OCI-LY1 (cell line): ENCODE data around the gene NELL1.

Experiments used
- EZH2 ChIP-seq: fragments of 200-600 bp; sonication (generic), shearing (Covaris generic); IDR thresholded peaks from 2 replicates; pipeline ENCODE4 v1.8.0; 2017; ENCODE audit warnings: borderline replicate concordance, mixed run types, mild to moderate bottlenecking, antibody characterized with exemption, low read length, moderate library complexity, mixed read lengths
- TF ChIP-seq, protein P1 (sequence below): fragments of 200-600 bp; sonication (generic), shearing (Covaris generic); IDR thresholded peaks from 2 replicates; pipeline ENCODE4 v1.5.1; 2017; ENCODE audit warnings: mild to moderate bottlenecking, antibody characterized with exemption, low read length, moderate library complexity, mixed read lengths

DNA sequence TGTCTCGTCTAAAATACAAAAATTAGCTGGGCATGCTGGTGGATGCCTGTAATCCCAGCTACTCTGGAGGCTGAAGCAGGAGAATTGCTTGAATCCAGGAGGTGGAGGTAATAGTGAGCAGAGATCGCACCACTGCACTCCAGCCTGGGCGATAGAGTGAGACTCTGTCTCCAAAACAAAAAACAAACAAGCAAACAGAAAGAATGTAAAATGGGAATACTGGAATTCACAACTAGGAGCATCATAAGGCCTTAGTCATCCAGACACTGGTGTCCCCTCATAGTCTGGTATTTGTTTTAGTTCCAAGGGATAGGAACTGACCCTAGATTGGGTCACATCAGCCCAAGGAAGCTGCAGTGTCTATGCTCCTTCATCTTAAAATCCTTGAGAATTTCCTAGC lies 520.8 kb downstream of the NELL1 start:
- TF ChIP-seq, protein P1, sequence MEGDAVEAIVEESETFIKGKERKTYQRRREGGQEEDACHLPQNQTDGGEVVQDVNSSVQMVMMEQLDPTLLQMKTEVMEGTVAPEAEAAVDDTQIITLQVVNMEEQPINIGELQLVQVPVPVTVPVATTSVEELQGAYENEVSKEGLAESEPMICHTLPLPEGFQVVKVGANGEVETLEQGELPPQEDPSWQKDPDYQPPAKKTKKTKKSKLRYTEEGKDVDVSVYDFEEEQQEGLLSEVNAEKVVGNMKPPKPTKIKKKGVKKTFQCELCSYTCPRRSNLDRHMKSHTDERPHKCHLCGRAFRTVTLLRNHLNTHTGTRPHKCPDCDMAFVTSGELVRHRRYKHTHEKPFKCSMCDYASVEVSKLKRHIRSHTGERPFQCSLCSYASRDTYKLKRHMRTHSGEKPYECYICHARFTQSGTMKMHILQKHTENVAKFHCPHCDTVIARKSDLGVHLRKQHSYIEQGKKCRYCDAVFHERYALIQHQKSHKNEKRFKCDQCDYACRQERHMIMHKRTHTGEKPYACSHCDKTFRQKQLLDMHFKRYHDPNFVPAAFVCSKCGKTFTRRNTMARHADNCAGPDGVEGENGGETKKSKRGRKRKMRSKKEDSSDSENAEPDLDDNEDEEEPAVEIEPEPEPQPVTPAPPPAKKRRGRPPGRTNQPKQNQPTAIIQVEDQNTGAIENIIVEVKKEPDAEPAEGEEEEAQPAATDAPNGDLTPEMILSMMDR: no peak
- TF ChIP-seq EZH2: no peak
